Right ventricle myocardium superior (tissue), 1 donor: Measurements from ENCODE around the gene COL11A2. TPM values are rescaled to one million over a fixed set of nuclear protein-coding genes. Genes with fewer than 3 reads are reported as not detected.
"Not testable (repeated sequence)": the region's sequence is repeated elsewhere in the genome, so short reads cannot be mapped to it uniquely, and the experiment has no call there.

ENCODE experiments used
- ATAC-seq: fragments of 200-7000 bp; cut with Tn5 transposase; one replicate; pipeline ENCODE4 v1.9.1; 2020; ENCODE audit warnings: mild to moderate bottlenecking; ENCODE audit not compliant: poor library complexity
- DNase-seq: peaks from one replicate; pipeline ENCODE4 v3.0.0-alpha.2; 2020
- intact Hi-C: fragments of 100-400 bp; cut with DNase I; formaldehyde crosslinking; loops from one replicate; pipeline ENCODE4 v1.11.2; 2022
- long read RNA-seq: library from polyadenylated mRNA; unstranded; transcript quantifications from one replicate; pipeline ENCODE4 v2.0.0, GENCODE V29; 2021
- total RNA-seq: library from RNA; stranded (reverse); fragmentation: NEBNext Ultra II Directional; extraction: Animal tissue kit (Norgen Biotek cat#: 25700); gene quantifications from one replicate; pipeline ENCODE4 v1.2.1, GENCODE V29; 2021
- donor health status: DM: no; HTN: yes; CAD: no; lungs with severe emphysema.

Gene COL11A2
- 0.94 TPM for total RNA-seq
- long read RNA-seq, partial matches to known transcripts = 1 of 2 reads
- long read RNA-seq, other reads (novel, unspliced or antisense) = 1 of 2 reads

DNA sequence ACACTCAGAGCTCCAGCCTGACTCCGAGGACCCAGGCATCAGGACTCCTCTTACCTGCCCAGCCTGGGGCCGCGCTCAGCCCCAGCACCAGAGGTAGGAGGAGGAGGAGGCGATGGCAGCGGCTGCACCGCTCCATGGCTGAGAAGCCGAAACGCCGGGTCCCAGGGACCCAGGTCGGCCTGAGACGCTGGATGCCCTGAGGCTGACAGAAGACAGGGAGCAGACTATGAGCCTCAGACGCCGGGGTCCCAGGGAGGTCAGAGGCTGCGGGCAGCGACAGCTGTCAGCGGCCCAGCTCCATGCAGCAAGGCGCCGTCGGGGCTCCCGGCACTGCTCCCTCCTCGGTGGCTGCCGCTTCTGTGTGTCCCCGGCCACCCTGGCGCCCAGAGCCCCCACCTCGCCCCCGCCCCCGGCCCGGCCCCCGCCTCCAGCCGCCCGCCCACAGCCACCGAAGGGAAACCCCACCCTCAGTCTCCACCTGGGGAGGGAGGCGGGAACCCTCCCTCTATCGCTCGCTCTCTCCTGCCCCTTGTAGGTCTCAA, at the start of gene COL11A2:
Gene COL11A2, minus strand, starts transcription at position 363 of the 542 bp plus-strand sequence. Its CDS starts 227 bp downstream, at position 136.
- intact Hi-C loops = no loop called here
- ATAC-seq = peak; percentile 12
- no peak for DNase-seq

DNA sequence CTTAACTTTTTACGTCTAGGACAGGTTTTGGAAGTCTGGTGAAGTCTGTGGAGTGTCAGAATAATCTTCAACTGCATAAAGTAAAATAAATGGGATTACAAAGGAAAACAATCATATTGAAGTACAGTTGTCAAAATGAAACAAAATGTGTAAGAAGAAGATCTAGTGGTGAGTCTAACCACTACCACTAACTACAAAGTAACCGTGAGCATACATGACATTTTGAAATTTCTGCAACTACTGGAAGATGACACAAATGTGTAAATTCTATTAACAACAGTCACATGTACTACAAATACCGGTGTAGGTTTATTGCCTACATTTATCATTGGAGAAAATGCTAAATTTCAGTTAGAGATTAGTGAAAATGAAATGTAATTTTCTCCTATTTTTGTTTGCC, 49.7 kb upstream of the COL11A2 start:
- DNase-seq = no peak
- no peak for ATAC-seq
- intact Hi-C loops = no loop called here

DNA sequence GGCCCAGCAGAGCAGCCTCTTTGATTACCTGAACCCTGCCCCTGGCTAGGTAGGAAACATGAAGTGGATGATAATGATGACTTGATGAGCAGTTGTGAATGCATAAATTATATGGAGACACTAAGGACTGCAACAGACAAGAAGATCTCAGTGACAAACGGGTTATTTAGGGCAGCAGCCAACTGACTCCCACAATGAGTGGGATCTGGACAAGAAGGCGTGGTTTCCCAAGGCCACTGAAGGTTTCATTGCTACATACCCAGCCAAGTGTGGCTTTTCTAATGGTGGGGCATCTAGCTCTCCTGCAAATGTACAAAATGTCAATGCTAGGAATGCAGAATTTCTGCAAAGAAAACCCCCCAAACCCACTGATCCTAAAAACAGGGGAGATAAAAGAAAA, 45.5 kb upstream of the COL11A2 start:
- intact Hi-C loops = no loop called here
- no peak for DNase-seq
- ATAC-seq = no peak

DNA sequence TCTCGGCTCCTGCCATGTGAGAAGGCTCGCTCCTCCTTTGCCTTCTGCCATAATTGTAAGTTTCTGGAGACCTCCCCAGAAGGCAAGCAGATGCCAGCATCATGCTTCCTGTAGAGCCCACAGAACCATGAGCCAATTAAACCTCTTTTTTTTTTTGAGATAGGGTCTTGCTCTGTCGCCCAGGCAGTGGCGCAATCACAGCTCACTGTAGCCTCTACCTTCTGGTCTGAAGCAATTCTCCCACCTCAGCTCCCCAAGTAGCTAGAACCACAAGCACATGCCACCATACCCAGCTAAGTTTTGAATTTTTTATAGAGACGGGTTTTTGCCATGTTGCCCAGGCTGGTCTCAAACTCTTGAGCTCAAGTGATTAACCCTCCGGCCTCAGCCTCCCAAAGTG, 44.6 kb upstream of the COL11A2 start:
- no peak for ATAC-seq
- intact Hi-C loops = no loop called here
- no peak for DNase-seq

DNA sequence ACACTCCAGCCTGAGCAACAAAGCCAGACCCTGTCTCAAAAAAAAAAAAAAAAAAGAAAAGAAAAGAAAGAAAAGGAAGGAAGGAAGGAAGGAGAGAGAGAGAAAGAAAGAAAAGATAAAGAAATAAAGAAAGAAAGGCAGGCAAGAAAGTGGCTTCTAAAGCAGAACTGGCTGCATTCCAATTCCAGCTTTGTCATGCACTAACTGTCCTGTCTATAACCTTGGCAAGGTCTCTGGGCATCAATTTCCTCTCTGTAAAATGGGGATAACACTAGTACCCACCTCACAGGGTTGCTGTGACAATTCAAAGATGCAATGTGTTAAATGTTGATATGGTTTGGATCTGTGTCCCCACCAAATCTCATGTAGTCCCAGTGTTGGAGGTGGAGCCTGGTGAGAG, 44.1 kb upstream of the COL11A2 start:
- DNase-seq (no peak), ATAC-seq (no peak)
- intact Hi-C loops = no loop called here

DNA sequence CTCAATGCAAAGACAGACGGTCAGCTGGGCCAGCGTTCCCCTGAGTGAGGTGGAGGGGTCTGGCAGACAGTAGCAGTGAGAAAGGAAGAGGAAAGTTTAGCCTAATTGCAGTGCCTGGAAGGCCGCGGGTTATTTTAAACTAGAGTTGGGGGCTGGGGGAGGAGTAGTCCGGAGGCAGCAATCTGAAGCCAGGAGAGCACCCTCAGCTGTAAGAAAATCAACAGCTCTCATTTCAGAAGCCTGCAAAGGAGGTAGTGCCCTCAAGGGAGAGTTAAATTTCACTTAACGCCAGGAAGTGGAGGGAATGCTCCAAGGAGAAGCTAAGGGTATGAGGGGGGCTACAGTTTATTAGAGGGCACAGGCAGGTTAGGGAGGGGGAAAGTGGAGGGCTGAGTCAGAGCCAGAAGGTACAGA, 43.0 kb upstream of the COL11A2 start:
- DNase-seq (no peak), ATAC-seq (no peak)
- intact Hi-C loops = no loop called here

DNA sequence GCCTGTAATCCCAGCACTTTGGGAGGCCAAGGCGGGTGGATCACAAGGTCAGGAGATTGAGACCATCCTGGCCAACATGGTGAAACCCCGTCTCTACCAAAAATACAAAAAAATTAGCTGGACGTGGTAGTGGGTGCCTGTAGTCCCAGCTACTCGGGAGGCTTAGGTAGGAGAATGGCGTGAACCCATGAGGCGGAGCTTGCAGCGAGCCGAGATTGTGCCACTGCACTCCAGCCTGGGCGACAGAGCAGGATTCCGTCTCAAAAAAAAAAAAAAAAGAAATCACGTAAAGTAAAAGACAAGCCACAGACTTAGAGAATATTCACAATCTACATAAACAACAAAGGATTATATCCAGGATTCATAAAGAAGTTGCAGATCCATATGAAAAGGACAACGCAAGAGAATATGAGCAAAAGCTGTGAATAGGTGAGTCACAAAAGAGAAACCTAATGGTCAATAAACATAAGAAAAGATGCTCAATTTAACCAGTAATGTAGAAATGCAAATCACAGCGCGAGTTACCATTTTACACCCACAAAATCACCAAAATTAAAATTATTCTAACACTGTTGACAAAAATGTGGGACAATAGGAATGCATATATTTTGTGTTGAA, 34.3 kb upstream of the COL11A2 start:
- intact Hi-C loops, ATAC-seq, DNase-seq: not testable (repeated sequence)

DNA sequence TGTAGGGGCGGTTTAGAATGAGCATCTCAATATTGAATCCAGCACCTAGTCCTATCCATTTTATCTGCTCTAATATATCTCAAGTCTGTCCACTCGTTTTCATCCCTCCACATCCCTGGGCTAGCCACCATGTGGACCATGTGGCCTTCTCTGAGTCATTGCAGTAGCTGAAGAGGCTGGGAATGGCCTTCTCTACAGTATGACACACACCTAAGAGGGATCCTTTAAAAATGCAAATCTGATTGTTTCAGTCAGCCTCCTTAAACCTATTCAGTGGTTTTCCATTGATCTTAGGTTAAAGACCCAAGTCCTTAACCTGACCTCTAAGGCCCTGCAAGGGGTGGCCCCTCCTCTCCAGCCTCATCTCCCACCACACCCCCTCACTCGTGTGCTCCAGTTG, 25.4 kb upstream of the COL11A2 start:
- ATAC-seq = no peak
- intact Hi-C loops = no loop called here

DNA sequence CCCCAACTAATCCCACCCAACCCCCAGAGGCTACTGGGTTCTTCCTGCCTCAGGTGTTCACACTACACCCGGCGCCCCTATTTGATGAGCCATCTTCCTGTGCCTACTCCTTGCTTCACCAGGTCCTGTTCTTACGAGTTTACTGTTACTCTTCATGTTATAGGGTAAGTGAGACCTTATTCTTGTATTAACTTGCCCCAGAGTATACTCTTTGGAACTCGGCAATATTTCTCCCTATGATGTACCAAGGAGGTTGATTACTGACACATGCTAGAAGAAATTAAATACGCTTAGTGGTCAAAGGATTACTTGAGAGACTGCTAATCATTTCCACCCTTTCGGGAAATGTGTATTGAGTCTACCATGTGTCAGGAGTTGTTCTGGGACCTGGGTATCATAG, 25.0 kb upstream of the COL11A2 start:
- DNase-seq = no peak
- ATAC-seq = no peak
- intact Hi-C loops = no loop called here

More for the DNA sequence above, 25.4 kb upstream of the COL11A2 start:
- DNase-seq = no peak

DNA sequence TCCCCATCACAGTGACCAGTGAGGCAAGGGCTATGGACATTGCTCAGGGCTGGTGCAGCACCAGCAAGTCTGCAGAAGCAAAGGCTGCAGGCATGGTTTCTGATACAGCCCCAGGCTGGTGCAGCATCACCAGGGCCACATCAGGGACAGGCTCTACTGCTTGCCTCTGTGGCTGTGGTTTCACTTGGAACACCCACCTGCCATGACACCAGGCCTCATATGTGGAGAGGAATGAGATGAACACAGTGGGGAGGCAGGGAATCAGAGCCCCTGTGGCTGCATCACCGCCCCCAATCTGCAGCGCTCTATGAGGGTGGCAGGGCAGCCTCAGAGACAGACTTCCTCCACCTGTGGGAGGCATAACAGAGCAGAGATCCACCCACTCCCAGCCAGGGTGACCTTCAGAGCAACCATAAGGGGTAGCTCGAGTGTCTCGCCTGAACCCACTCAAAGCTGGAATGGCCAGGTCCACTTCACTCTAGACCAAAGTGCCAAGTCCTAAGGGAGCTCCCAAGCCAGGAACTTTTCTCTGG, 23.9 kb upstream of the COL11A2 start:
- DNase-seq (no peak), ATAC-seq (no peak)
- intact Hi-C loops = no loop called here

DNA sequence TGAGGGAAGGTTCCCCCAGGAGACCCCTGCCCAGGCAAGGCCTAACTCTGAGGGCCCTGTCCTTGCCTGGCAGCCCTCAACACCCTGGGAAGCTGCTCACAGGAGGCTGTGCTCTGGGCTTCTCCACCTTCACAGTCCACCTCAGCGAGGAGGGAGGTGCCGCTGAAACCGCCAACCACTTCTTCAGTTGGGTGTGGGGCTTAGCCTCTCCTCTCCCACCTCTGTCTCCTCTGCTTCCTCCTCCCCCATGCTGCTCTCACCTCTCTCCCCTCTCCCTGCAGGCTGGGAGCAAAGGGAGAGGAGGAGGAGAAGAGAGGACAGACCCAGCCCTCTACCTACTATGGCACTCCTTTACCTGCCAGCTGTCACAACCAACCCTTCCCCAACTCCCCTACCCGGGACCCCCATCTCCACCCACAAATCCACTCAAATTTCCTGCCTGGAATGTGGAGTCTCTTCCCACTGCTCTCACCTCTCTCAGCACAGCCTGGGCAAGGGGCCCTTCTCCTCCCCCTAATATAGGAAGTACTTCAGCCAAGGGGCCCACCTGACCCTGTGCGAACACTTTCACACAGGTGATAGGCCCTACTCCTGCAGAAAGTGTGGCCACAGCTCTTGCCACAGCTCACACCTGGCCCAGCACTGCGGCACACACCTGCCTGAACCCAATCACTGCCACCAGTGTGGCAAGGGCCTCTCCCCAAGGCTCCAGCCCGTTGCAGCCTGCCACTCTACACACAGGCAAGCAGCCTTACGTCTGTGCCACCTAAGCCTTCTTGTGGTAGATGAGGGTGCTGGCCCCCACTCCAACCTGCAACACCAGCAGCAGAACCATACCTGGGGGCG, 23.2 kb upstream of the COL11A2 start:
- no peak for ATAC-seq
- DNase-seq = no peak
- intact Hi-C loops = no loop called here

DNA sequence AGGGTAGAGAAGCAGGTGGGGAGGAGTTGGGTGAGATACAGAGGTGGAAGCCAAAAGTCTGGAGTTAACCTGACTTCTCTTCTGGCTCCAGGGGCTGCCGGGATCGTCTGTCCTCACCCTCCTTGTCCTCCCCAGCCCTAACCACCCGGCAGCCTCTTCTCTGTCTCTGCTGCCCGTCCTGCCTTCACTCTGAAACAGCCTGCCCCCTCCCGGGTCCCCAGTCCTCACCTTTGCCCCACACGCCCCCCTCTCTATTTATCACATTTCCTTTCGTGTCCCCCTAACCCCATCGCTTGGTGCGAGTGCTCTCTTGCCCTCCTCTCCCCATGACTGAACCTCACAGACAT, 21.7 kb upstream of the COL11A2 start:
- no peak for ATAC-seq

DNA sequence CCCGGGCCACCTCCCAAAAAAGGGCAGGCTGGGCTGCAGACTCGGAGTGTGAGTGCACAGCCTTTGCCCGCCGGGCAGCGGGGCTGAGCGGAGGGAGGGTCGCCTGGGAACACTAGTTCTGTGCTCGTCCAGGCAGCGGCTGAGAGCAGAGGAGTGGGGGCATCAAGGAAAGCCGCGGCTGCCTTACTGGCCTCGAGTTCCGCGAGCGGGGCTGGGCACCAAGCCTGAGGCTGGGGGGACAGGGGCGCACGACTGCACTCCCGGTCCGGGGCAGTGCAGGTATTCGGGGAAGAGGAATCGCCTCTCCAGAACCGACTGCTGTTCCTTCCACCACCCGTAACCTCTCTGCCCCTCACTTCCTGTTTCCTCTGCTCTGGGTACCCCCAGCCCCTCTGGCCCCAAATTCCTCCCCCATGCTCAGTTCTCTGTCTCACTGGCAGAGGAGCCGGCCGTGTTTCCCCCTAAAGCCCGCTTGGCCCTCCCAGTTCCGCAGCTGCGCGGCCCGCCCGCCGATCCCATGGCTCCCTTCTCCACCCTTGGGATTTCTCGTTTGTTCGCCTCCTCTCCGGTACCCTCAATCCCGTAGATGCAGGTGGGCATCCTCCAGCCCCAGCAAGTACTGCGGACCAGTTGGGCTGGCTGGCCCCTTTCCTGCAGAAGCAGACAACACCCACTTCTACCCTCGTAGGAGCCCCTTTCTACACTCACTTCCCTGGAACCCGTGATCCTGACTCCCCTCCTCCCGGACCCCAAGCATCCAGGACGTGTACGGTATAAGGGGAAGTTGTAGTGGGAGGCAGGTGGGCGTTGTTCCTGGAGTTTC, 21.1 kb upstream of the COL11A2 start:
- DNase-seq (peak; percentile 61), ATAC-seq (peak; percentile 47)
- intact Hi-C loops = no loop called here

More for the DNA sequence above, 21.7 kb upstream of the COL11A2 start:
- no peak for DNase-seq
- intact Hi-C loops = no loop called here

DNA sequence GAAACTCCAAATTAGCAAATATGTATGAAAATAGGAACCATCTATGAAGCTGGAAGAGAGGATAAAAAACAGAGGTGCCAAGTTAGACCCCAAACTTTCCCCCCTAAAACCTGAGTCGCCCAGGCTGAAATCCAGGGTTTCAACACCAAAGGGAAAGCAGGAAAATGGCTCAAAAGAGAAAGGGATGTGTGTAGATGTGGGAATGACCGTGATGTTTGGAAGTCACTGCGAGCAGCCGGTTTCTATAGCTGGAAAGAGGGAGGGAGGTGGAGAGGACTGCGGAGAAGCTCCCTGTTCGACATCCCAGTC, 20.5 kb upstream of the COL11A2 start:
- intact Hi-C loops = no loop called here
- ATAC-seq (no peak), DNase-seq (no peak)

DNA sequence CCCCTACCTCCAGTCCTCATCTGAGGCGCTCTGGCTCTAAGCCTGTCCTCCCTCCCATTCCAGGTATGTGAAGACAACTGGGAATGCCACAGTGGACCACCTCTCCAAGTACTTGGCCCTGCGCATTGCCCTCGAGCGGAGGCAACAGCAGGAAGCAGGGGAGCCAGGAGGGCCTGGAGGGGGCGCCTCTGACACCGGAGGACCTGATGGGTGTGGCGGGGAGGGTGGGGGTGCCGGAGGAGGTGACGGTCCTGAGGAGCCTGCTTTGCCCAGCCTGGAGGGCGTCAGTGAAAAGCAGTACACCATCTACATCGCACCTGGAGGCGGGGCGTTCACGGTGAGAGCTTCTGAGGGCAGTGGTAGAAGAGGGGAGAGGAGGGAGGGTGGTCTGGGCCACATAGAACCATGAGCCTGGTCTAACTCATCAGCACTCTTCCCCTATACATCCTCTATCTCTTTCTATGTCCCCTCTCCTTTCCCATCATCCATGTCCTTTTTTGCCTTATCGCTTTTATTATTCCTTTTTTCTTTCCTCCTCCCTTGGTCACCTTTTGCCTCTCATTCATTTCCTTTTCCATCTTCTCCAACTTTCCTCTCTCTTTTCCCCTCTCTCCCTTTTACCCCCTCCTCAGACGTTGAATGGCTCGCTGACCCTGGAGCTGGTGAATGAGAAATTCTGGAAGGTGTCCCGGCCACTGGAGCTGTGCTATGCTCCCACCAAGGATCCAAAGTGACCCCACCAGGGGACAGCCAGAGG, 19.6 kb upstream of the COL11A2 start:
- intact Hi-C loops = no loop called here
- DNase-seq (no peak), ATAC-seq (no peak)

DNA sequence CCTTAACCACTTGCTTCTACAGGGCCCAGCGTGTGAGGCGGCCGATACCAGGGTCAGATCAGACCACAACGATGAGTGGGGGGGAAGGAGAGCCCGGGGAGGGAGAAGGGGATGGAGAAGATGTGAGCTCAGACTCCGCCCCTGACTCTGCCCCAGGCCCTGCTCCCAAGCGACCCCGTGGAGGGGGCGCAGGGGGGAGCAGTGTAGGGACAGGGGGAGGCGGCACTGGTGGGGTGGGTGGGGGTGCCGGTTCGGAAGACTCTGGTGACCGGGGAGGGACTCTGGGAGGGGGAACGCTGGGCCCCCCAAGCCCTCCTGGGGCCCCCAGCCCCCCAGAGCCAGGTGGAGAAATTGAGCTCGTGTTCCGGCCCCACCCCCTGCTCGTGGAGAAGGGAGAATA, 18.9 kb upstream of the COL11A2 start:
- no peak for ATAC-seq

DNA sequence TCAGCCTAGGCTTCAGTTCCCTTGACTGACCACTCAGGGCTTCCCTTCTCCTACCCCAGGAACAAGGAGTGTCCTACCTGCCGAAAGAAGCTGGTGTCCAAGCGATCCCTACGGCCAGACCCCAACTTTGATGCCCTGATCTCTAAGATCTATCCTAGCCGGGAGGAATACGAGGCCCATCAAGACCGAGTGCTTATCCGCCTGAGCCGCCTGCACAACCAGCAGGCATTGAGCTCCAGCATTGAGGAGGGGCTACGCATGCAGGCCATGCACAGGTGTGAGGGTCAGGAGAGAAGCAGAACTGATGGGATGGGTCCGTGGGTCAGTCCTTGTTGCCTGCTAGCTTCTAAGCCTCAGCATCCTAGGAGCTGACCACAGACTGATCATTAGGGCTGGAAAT, 17.6 kb upstream of the COL11A2 start:
- intact Hi-C loops = loop anchor here (5.0 kb wide), 1 partner anchor 37 kb away; no protein-coding TSS in a partner anchor
- no peak for ATAC-seq
- DNase-seq = no peak

More for the DNA sequence above, 18.9 kb upstream of the COL11A2 start:
- no peak for DNase-seq
- intact Hi-C loops = no loop called here
